Gastrocnemius medialis (tissue), 4 donors: ENCODE data around the gene FRY.

Source experiments
- CTCF ChIP-seq, 5 experiments: fragments of 450-650 bp in 3 of 5; fragments of 200-600 bp in 2 of 5; sonication (generic) in 2 of 5; IDR thresholded peaks in 4 of 5; conservative IDR thresholded peaks in 1 of 5; 1 replicate in 4 of 5; 2 replicates in 1 of 5; pipeline ENCODE4 v1.5.1; 2016 to 2019; ENCODE audit warnings: antibody characterized with exemption in 5 of 5, mild to moderate bottlenecking in 3 of 5, moderate library complexity in 3 of 5
- POLR2A ChIP-seq, 2 donors: fragments of 450-650 bp; IDR thresholded peaks; one replicate each; pipeline ENCODE4 v1.6.1; 2017; ENCODE audit warnings: antibody characterized with exemption in 2 of 2, mild to moderate bottlenecking in 2 of 2, moderate library complexity in 2 of 2

GRCh38 chr13:32202268-32202667 is 170.7 kb downstream of the FRY start:
- TF ChIP-seq CTCF (IDR thresholded peaks at IDR 0.05 in 4 of 5, conservative IDR thresholded peaks at IDR 0.05 in 1 of 5) = no peak
- TF ChIP-seq POLR2A (IDR thresholded peaks at IDR 0.05) = no peak
